ENCODE results near the gene EXTL2.

DNA sequence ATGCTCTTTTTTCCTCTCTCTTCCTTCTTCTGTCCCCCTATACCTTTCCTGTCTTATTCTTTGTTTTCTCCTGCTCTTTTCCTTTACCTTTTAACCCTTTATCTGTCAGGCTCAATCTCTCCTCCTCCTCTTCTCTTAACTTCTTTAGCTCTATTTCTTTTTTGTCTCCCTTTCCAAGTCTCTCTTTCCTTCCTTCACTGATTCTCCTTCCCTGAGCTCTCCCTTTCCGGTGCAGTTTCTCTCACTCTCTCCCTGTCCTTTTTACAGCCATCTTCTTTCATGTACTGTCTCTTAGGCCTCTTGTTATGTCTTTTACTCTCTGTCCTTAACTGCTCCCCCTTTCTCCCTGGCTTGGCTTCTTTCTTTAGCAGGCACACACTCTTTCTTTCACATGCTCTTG lies 13.2 kb upstream of the EXTL2 start:
- TF ChIP-seq POLR2AphosphoS5 (IDR thresholded peaks at IDR 0.05; ENCODE audit: low read depth, low read length) (no peak), POLR2A (IDR thresholded peaks at IDR 0.05; ENCODE audit: low read depth, low read length) (no peak), POU2F2 (IDR thresholded peaks at IDR 0.05; ENCODE audit: low read depth, low read length) (no peak)
